WTC11 (cell line): ENCODE measurements around the gene OPRD1. TPM values are rescaled to one million over a fixed set of nuclear protein-coding genes. Genes with fewer than 3 reads are reported as not detected.
A peak's percentile ranks its signal among the peaks of the same experiment; 100 is the strongest.
"Not testable (repeated sequence)": the region's sequence is repeated elsewhere in the genome, so short reads cannot be mapped to it uniquely, and the experiment has no call there.

Source experiments
- ATAC-seq: fragments of 200-7000 bp; cut with Tn5 transposase; 2 replicates; pipeline ENCODE4 v1.10.0; 2021; ENCODE audit warnings: mild to moderate bottlenecking, moderate library complexity
- CTCF ChIA-PET: fragments of 300-600 bp; sonication (Branson Sonifier 250); formaldehyde crosslinking; loops from one replicate; lab custom pipeline; 2021; ENCODE audit warnings: antibody characterized with exemption; lab: Charles Lee
- POLR2A ChIA-PET: fragments of 350-600 bp; sonication (Branson Sonifier 250); formaldehyde crosslinking; loops from one replicate; lab custom pipeline; 2021; ENCODE audit warnings: antibody characterized with exemption; lab: Charles Lee
- DNase-seq: peaks from one replicate; pipeline ENCODE4 v3.0.0; 2021; ENCODE audit warnings: low spot score
- H3K27ac Mint-ChIP-seq: 2 replicates; pipeline ENCODE4 v1.8.0; 2021; ENCODE audit warnings: mixed read lengths
- H3K27me3 Mint-ChIP-seq: 2 replicates; pipeline ENCODE4 v1.8.0; 2021; ENCODE audit warnings: low read depth, mild to moderate bottlenecking, moderate library complexity, mixed read lengths
- H3K36me3 Mint-ChIP-seq: 2 replicates; pipeline ENCODE4 v1.8.0; 2021; ENCODE audit warnings: mixed read lengths
- H3K4me1 Mint-ChIP-seq: 2 replicates; pipeline ENCODE4 v1.8.0; 2022; ENCODE audit warnings: mixed read lengths
- H3K4me3 Mint-ChIP-seq: 2 replicates; pipeline ENCODE4 v1.8.0; 2021; ENCODE audit warnings: mild to moderate bottlenecking, moderate library complexity, mixed read lengths
- H3K9me3 Mint-ChIP-seq: 2 replicates; pipeline ENCODE4 v1.8.0; 2021; ENCODE audit warnings: mixed read lengths
- GTF2I ChIP-seq: fragments of 250-450 bp; sonication (Bioruptor Pico); conservative IDR thresholded peaks from 2 replicates; pipeline ENCODE4 v1.4.0; 2021; ENCODE audit warnings: mild to moderate bottlenecking
- MXD4 ChIP-seq: fragments of 250-450 bp; sonication (Bioruptor Pico); IDR thresholded peaks from 2 replicates; pipeline ENCODE4 v1.8.0; 2021; ENCODE audit warnings: mild to moderate bottlenecking, moderate library complexity, borderline replicate concordance
- NFE2L1 ChIP-seq: sonication (generic); formaldehyde crosslinking; IDR thresholded peaks from 2 replicates; pipeline ENCODE4 v1.8.1; 2023; ENCODE audit warnings: missing genetic modification reagents
- SMAD4 ChIP-seq: sonication (generic); formaldehyde crosslinking; IDR thresholded peaks from 2 replicates; pipeline ENCODE4 v1.8.0; 2022; ENCODE audit warnings: mild to moderate bottlenecking, missing genetic modification reagents
- ZNF138 ChIP-seq: sonication (generic); formaldehyde crosslinking; conservative IDR thresholded peaks from 2 replicates; pipeline ENCODE4 v1.8.1; 2022; ENCODE audit warnings: mild to moderate bottlenecking, moderate library complexity, missing genetic modification reagents
- ZNF512 ChIP-seq: sonication (generic); formaldehyde crosslinking; IDR thresholded peaks from 2 replicates; pipeline ENCODE4 v1.8.1; 2022; ENCODE audit warnings: missing genetic modification reagents, borderline replicate concordance
- ZNF671 ChIP-seq: fragments of 250-450 bp; sonication (Bioruptor Pico); IDR thresholded peaks from 2 replicates; pipeline ENCODE4 v1.8.0; 2021; ENCODE audit warnings: mild to moderate bottlenecking
- total RNA-seq: library from RNA; stranded (reverse); gene quantifications from 3 replicates; pipeline ENCODE4 v1.2.3, GENCODE V29; 2021
- TF ChIP-seq, protein P1 (sequence below): sonication (generic); formaldehyde crosslinking; conservative IDR thresholded peaks from 2 replicates; pipeline ENCODE4 v1.8.1; 2023; ENCODE audit warnings: mild to moderate bottlenecking, low read depth, missing genetic modification reagents, moderate library complexity
- TF ChIP-seq, protein P2 (sequence below): sonication (generic); formaldehyde crosslinking; IDR thresholded peaks from 2 replicates; pipeline ENCODE4 v1.8.1; 2023; ENCODE audit warnings: mild to moderate bottlenecking, missing genetic modification reagents, moderate library complexity
- TF ChIP-seq, protein P3 (sequence below): sonication (generic); formaldehyde crosslinking; IDR thresholded peaks from 2 replicates; pipeline ENCODE4 v1.8.1; 2022; ENCODE audit warnings: mild to moderate bottlenecking, moderate library complexity, missing genetic modification reagents

OPRD1 gene
- total RNA-seq, 1 experiment from 2014 or later = 2.2 TPM

GRCh38 chr1:28770601-28771165 is 41.3 kb upstream of the OPRD1 start:
- ChIA-PET POLR2A (no interaction called here), CTCF (interaction anchor here (0.7 kb wide), 1 partner anchor 149 kb away, joined by 3 read pairs; no protein-coding TSS in a partner anchor)
- Mint-ChIP-seq H3K9me3 (no peaks in the 10 kb centered on the region), H3K4me1 (0 out of 2 replicates have a peak, but pooled peaks cover 3% of the 10 kb centered on the region), H3K27ac (no peak overlapping the region), H3K36me3 (peaks cover 27% of the 10 kb centered on the region), H3K27me3 (no peaks in the 10 kb centered on the region), H3K4me3 (no peak overlapping the region)
- TF ChIP-seq ZNF512 (CRISPR knock-in tag) = 0 out of 2 replicates have a peak, but pooled peaks have one; percentile 32
- TF ChIP-seq, protein P1, sequence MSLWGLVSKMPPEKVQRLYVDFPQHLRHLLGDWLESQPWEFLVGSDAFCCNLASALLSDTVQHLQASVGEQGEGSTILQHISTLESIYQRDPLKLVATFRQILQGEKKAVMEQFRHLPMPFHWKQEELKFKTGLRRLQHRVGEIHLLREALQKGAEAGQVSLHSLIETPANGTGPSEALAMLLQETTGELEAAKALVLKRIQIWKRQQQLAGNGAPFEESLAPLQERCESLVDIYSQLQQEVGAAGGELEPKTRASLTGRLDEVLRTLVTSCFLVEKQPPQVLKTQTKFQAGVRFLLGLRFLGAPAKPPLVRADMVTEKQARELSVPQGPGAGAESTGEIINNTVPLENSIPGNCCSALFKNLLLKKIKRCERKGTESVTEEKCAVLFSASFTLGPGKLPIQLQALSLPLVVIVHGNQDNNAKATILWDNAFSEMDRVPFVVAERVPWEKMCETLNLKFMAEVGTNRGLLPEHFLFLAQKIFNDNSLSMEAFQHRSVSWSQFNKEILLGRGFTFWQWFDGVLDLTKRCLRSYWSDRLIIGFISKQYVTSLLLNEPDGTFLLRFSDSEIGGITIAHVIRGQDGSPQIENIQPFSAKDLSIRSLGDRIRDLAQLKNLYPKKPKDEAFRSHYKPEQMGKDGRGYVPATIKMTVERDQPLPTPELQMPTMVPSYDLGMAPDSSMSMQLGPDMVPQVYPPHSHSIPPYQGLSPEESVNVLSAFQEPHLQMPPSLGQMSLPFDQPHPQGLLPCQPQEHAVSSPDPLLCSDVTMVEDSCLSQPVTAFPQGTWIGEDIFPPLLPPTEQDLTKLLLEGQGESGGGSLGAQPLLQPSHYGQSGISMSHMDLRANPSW (CRISPR knock-in tag) = no peak
- DNase-seq (no peak), ATAC-seq (no peak)

DNA sequence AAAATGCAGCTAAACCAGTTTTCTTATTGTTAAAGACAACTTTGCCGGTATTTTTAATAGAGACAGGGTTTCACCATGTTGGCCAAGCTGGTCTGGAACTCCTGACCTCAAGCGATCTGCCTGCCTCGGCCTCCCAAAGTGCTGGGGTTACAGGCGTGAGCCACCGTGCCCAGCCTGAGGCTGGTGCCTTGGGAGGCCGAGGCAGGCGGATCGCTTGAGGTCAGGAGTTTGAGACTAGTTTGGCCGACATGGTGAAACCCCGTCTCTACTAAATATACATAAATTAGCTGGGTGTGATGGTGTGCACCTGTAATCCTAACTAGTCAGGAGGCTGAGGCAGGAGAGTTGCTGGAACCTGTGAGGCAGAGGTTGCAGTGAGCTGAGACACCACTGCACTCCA is 40.0 kb upstream of the OPRD1 start:
- POLR2A ChIA-PET, H3K27me3 Mint-ChIP-seq, H3K4me3 Mint-ChIP-seq, ATAC-seq, CTCF ChIA-PET, H3K9me3 Mint-ChIP-seq, DNase-seq, H3K4me1 Mint-ChIP-seq, H3K27ac Mint-ChIP-seq: not testable (repeated sequence)
- peaks cover 19% of the 10 kb centered on the region for H3K36me3 Mint-ChIP-seq

DNA sequence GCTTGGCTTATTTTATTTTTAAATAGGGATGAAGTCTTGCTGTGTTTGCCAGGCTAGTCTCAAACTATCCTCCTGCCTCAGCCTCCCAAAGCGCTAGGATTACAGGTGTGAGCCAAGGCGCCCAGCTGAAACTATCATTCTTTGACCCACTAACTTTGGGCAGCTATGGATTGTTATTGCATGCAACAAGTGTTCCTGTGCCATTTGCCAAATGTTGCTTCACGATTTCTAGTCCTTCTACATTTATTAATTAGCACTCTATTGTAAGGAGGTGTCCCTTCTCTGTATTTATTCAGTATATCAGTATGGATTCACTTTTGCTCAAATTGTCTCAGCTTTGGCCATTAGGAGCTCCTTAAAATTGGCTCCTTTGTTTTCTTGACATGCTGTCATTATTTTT is 38.9 kb upstream of the OPRD1 start:
- ChIA-PET CTCF (interaction anchor here (1.0 kb wide), 1 partner anchor 37 kb away, joined by 3 read pairs; no protein-coding TSS in a partner anchor), POLR2A (no interaction called here)
- TF ChIP-seq, protein P1 (CRISPR knock-in tag) = no peak
- TF ChIP-seq SMAD4 (CRISPR knock-in tag) = 0 out of 2 replicates have a peak, but pooled peaks have one; percentile 28
- no peak overlapping the region for H3K4me3 Mint-ChIP-seq
- DNase-seq = no peak
- no peak for ATAC-seq
- H3K9me3 Mint-ChIP-seq = no peaks in the 10 kb centered on the region
- peak overlapping the region; percentile 63; the same call in 1 of the 2 replicates for H3K27ac Mint-ChIP-seq
- no peaks in the 10 kb centered on the region for H3K27me3 Mint-ChIP-seq
- 0 out of 2 replicates have a peak, but pooled peaks cover 3% of the 10 kb centered on the region for H3K4me1 Mint-ChIP-seq
- H3K36me3 Mint-ChIP-seq = peaks cover 17% of the 10 kb centered on the region

- ChIA-PET CTCF (interaction anchor here (0.6 to 2.8 kb wide), 18 partner anchors 10 to 349 kb away, joined by 3 to 34 read pairs (median 6); partner anchors contain the start of genes TMEM200B and YTHDF2), POLR2A (interaction anchor here (0.6 to 1.8 kb wide), 8 partner anchors 20 to 132 kb away, joined by 3 to 11 read pairs (median 5); partner anchors contain the start of genes RNU11, TAF12 and YTHDF2)
- Mint-ChIP-seq H3K36me3 (no peaks in the 10 kb centered on the region), H3K27me3 (no peaks in the 10 kb centered on the region), H3K4me3 (peak overlapping the region; percentile 69), H3K4me1 (0 out of 2 replicates have a peak, but pooled peaks cover 3% of the 10 kb centered on the region), H3K27ac (peak overlapping the region; percentile 88), H3K9me3 (no peaks in the 10 kb centered on the region)
- DNase-seq (peak; percentile 77), ATAC-seq (peak; percentile 91)
- TF ChIP-seq MXD4 (CRISPR knock-in tag) = no peak
- TF ChIP-seq, protein P2, sequence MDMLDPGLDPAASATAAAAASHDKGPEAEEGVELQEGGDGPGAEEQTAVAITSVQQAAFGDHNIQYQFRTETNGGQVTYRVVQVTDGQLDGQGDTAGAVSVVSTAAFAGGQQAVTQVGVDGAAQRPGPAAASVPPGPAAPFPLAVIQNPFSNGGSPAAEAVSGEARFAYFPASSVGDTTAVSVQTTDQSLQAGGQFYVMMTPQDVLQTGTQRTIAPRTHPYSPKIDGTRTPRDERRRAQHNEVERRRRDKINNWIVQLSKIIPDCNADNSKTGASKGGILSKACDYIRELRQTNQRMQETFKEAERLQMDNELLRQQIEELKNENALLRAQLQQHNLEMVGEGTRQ = no peak
- TF ChIP-seq ZNF671 (CRISPR knock-in tag) = no peak
- TF ChIP-seq NFE2L1 (CRISPR knock-in tag) = no peak
- TF ChIP-seq ZNF138 (CRISPR knock-in tag) = peak; percentile 80; the same call in 1 of the 2 replicates
- TF ChIP-seq, protein P3, sequence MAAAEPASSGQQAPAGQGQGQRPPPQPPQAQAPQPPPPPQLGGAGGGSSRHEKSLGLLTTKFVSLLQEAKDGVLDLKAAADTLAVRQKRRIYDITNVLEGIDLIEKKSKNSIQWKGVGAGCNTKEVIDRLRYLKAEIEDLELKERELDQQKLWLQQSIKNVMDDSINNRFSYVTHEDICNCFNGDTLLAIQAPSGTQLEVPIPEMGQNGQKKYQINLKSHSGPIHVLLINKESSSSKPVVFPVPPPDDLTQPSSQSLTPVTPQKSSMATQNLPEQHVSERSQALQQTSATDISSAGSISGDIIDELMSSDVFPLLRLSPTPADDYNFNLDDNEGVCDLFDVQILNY (CRISPR knock-in tag) = 0 out of 2 replicates have a peak, but pooled peaks have one; percentile 28
- TF ChIP-seq GTF2I (CRISPR knock-in tag) = no peak
- TF ChIP-seq, protein P1 (CRISPR knock-in tag) = no peak
Observed at GRCh38 chr1:28775121-28775942, 36.6 kb upstream of the OPRD1 start.
